NCI-H1436 treated with DMSO at 0.1 percent for 48 hours (cell line): Measurements from ENCODE around the gene CYGB.
"Not testable (repeated sequence)": the region's sequence is repeated elsewhere in the genome, so short reads cannot be mapped to it uniquely, and the experiment has no call there.

Source experiments
- DNase-seq: peaks from one replicate; lab custom pipeline; 2025; lab: John Stamatoyannopoulos, UW

Gene CYGB

DNA sequence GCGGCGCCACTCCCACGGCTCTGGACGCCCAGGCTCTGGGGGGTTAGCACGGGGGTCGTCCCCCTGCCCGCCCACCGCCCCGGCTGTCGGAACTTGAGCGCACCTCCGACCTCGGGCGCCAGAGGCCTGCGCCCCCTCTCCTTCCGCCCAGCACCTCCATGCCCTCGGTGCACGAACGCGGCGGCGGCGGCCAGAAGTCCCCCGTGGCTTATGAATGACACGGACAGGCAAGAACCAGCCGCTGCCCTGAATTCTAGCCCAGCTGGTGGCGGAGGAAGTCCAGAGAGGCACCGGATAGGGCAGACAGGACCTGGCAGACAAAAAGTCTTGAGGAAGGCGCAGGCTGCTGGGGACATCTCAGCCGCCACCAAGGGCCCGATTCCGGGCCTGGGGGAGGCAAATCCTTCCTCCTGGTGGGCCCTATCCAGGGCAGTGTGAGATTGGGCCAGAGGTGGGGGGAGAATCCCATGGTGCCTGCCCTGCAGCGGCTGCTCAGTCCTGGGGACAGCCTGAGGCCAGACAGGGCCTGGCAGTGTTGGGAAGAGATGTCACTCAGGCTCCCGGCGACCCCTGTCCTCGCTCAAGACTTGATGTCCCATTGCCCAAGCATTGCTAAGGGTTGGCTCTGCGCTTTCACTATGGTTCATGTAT, 897 bp upstream of the CYGB start:
- no peak for DNase-seq

DNA sequence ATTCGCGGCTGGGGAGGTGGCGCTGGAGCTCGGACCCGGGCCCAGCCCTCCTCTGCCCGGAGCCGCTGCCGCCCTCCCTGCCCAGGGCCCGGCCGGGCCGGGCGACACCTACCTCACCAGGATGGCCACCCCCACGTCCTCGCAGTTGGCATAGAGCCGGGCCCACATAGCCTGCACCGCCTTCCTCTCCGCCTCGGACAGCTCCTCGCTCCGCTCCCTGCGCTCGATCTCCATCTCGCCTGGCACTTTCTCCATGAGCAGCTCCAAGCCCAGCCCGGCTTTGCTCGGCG, 276 bp downstream of the CYGB start:
- no peak for DNase-seq

GRCh38 chr17:76536511-76537287, 810 bp downstream of the CYGB start:
- no peak for DNase-seq

DNA sequence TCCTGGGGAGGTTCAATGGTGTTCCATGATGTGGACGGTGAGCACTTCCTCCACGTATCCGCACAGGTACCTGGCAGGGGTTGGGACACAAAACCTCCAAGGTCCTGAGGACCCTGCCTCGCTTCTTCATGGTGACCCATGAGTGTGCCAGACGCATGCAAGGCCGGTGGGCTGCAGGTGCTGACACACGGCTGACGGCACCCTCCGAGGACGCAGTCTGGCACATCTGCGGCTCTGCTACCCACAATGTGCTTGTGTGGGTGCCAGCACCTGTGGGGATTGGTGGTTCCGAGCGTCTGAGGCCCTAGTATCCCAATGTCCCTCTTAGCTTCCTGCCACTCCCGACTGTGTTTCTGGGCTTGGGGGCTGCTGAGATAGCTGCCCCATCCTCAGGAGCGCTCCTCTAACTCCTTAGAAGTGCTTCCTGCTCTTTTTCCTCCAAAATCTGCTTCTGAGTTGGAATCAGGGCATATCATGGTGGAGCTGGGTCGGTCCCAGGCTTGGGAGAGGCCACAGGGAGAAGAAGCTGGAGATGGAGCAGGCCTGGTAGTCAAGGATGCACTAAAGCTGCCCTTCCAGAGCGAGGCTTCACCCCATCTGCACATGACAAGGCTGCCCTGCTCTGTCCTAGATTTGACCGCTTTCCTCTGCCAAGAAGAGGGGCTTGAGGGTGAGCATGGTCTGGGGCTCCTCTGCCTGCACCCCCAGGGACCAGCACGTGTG, 1.6 kb downstream of the CYGB start:
- no peak for DNase-seq

DNA sequence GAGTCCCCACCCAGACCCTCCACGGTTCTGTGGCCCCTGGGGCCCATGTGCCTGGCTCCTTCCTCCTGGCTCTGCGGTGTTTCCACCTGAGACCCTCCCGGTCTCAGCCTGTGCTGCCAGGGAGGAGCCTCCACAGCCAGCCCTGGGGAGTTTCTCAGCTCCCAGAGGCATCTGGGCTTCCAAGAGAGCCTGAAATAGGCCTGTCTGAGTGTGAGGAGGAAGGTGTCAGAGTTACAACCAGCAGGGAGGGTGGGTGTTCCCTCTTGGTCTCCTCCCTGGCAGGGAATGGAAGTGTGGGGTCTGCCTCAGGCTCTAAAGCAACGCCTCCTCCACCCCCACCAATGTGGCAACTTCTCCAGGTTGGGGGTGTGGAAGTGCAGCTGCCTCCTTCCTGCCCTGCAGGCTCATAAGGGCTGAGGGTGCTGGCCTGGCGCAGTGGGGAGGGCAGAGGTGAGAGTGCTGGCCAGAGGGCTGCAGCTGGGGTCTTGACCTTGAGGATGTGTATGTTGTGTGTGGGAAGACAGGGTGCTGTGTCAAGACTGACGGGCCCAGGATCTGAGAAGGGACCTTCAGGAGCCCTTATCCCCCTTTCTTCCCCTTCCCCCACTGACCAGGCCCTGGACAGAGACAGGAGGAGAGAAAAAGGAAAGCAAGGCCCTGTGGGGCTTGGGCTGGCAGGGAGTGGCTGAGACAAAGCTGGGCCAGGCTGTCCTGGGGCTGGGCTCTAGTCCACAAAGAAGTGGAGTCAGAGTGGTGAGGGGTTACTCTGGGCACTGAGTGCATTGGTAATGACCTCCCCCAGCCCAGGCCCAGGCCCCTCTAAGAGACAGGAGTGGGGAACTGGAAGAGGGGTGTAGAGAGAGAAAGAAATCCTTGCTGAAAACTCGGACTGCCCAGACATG, 2.4 kb downstream of the CYGB start:
- no peak for DNase-seq

DNA sequence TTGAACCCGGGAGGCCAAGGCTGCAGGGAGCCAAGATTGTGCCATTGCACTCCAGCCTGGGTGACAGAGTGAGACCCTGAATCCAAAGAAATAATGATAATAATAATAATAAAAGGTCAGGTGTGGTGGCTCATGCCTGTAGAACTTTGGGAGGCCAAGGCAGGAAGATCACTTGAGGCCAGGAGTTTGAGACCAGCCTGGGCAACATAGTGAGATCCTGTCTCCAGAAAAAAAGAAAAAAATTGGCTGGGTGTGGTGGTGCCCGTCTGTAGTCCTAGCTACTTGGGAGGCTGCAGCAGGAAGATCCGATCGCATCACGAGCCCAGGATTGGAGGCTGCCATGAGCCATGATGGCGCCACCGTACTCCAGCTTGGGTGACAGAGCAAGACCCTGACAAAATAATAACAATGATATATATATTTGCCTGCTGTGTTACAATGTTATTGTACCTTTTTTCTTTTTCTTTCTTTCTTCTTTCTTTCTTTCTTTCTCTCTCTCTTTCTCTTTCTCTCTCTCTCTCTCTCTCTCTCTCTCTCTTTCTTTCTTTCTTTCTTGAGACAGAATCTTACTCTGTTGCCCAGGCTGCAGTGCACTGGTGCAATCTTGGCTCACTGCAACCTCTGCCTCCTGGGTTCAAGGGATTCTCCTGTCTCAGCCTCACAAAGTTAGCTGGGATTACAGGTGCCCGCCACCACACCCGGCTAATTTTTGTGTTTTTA, 3.7 kb downstream of the CYGB start:
- DNase-seq, result not testable (repeated sequence)

DNA sequence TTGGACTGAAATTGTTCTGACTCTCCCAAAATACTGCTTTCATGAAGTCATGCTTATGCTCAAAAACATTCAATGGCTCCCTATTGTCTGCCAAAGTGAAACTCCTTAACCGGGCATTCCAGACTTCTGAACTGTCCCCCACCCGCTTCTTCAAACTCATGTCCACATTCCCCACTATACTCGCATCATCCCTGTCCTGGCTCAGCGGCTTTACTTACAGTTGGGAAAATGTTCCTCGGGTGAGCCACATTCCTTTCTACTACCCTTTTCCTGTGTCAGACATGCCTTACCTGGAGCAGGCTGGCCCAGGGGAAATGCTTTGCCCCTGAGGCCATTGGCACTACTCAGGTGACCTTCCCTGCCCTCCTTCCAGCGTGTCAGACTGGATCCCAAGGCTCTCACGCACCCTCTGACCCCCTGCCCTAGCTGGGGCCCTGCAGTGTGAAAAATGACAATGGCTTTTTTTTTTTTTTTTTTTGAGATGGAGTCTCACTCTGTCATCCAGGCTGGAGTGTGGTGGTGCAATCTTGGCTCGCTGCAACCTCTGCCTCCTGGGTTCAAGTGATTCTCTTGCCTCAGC, 5.3 kb downstream of the CYGB start:
- DNase-seq, result no peak

GRCh38 chr17:76531486-76532038, 5.9 kb downstream of the CYGB start:
- no peak for DNase-seq

DNA sequence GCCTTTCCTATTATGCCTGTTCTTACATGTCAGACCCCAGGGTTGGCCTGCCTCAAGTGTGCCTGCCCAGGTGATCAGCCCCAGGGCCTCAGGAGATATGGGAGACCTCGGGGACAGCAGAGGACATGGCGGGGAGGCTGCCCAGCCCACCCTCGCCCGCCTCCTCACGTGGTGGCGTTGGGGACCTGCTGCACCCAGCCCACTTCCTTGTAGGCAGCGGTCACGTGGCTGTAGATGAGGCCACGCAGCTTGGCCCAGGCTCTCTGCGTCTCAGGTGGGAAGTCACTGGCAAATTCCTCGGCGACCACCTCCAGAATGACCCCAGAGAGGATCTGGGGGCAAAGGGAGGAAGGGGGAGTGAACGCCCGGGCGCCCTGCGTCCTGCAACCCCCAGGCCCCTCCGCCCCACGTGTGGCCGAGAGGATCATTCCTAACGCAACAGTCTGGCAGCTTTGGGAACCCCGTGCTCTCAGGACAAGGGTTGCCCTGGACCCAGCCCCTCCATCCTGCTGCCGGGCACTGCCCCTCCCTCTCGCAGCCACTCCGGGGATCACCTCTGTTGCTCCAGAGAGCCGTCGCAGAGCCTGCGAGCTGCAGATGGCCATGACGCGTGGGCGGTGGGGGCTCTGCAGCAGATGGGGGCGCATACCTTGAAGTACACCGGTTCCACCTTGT, 6.6 kb downstream of the CYGB start:
- no peak for DNase-seq

- DNase-seq, result no peak
These were observed 7.3 kb downstream of the CYGB start for GRCh38 chr17:76530095-76530723.

DNA sequence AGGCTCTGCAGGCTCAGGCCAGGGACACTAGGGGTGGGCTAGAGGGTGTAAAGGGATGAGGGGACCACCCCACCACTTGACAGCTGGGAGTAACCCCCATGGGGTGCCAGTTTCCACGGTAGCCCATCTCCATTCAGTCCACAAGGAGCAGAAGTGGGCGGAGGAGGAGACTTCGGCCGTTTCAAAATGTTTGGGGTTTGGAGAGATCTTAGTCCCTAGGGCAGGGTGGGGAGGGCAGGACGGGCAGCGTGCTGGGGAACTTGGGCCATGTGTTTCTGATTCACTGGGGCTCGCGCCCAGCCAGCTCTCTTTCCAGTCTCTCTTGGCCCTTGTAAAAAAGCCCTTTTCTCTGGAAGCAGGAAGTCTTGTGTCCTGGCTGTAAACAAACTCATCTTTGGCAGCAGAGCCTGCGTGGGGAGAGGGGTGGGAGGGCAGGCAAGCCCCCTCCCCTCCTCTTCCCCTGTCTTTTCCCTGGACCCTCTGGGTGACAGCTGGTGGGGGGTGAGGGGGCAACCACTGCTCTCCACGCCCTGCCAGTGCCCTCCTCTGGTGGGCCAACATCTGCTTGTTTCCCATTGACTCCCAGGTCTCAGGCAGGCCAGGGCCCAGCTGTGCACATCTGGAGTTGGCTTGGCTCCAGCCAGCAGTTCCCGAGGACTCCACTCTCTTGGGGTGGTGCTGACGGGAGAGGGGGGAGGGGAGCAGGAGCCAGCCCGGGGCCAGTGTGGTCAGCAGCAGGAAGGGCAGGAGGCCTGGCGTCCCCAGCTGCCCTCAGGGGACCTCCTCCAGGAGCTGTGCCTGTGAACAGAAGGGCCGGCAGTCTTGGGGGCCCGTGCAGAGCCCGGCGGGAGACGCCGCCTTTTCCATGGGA, 8.1 kb downstream of the CYGB start:
- DNase-seq, result no peak

GRCh38 chr17:76528528-76529223, 8.8 kb downstream of the CYGB start:
- DNase-seq, result no peak

GRCh38 chr17:76528156-76528527, 9.4 kb downstream of the CYGB start:
- no peak for DNase-seq

DNA sequence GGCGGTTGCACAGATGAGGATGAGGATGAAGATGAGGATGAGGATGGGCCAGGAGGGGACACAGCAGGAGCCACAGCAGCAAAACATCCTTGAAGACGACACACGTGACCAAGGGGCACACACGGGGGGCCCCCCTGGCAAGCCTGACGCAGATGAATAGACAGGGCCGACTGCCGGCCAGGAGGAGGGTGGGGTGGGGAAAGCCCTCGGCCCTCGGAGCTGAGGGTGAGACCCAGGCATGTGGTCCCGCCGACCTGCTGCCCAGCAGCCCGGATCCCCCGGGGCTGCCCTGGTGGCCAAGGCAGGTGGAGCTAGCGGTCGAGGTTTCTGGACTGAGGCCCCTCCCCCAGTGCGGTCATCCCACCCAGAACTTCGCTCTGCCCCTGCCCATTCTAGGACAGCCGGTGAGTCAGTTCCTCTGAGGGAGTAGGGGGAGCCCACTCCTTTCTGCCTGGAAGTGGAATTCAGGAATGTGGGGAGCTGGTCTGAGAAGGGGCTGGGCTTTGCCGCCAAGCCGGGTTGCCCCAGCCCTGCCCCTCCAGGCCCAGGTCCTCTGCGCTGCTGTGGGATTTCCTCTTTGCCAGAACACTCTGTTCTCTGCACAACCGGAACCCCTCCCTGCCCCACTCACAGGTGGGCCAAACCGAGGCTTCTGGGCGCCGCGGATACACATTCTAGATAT, 9.9 kb downstream of the CYGB start:
- DNase-seq, result no peak

- not testable (repeated sequence) for DNase-seq
These were observed 10.5 kb downstream of the CYGB start for GRCh38 chr17:76527016-76527415.

DNA sequence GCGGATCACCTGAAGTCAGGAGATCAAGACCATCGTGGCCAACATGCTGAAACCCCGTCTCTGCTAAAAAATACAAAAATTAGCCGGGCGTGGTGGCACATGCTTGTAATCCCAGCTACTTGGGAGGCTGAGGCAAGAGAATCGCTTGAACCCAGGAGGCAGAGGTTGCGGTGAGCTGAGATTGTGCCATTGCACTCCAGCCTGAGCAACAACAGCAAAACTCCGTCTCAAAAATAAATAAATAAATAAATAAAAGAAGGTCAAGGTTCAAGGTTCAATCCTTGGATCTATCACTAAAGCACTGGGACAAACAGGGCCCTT, 12.0 kb downstream of the CYGB start:
- DNase-seq, result not testable (repeated sequence)

- DNase-seq, result no peak
These were observed 12.7 kb downstream of the CYGB start for GRCh38 chr17:76524598-76525512.
